HCT116 (cell line): ENCODE measurements around the gene APOL6.

Source experiments
- CEBPB ChIP-seq: IDR thresholded peaks from 2 replicates; pipeline ENCODE4 v1.6.1; 2012; ENCODE audit warnings: low read depth
- EZH2 ChIP-seq: fragments of 200-600 bp; sonication (generic); IDR thresholded peaks from 2 replicates; pipeline ENCODE4 v1.6.1; 2017; ENCODE audit warnings: antibody characterized with exemption, mixed run types
- EZH2phosphoT487 ChIP-seq: fragments of 200-600 bp; IDR thresholded peaks from 2 replicates; pipeline ENCODE4 v1.6.1; 2018; ENCODE audit warnings: antibody characterized with exemption, borderline replicate concordance
- JUND ChIP-seq: IDR thresholded peaks from 2 replicates; pipeline ENCODE4 v1.6.1; 2012
- POLR2A ChIP-seq: IDR thresholded peaks from 2 replicates; pipeline ENCODE4 v1.7.0; 2011; ENCODE audit warnings: borderline replicate concordance; ENCODE audit not compliant: insufficient read depth, insufficient read length; ENCODE audit errors: extremely low read depth
- POLR2AphosphoS5 ChIP-seq: IDR thresholded peaks from 2 replicates; pipeline ENCODE4 v1.6.1; 2011; ENCODE audit warnings: mild to moderate bottlenecking, low read depth, low read length, moderate library complexity
- RAD21 ChIP-seq: IDR thresholded peaks from 2 replicates; pipeline ENCODE4 v1.6.1; 2012; ENCODE audit warnings: low read depth, mild to moderate bottlenecking
- TCF7L2 ChIP-seq: IDR thresholded peaks from 2 replicates; pipeline ENCODE4 v1.7.0; 2011; ENCODE audit warnings: borderline replicate concordance, inconsistent platforms; ENCODE audit not compliant: insufficient read depth, insufficient read length; ENCODE audit errors: extremely low read depth
- ZNF274 ChIP-seq: fragments of 200-500 bp; sonication (Bioruptor generic); IDR thresholded peaks from 2 replicates; pipeline ENCODE4 v1.6.1; 2014; ENCODE audit warnings: mild to moderate bottlenecking, low read depth, low read length, inconsistent platforms
- TF ChIP-seq, protein P1 (sequence below), 3 experiments: fragments of 200-600 bp in 1 of 3; sonication (generic) in 1 of 3; IDR thresholded peaks in 2 of 3; conservative IDR thresholded peaks in 1 of 3; 2 replicates each; pipeline ENCODE4 v1.5.1; 2012 to 2017; ENCODE audit warnings: low read depth in 2 of 3, low read length in 2 of 3, antibody characterized with exemption in 1 of 3, borderline replicate concordance in 1 of 3, control low read depth in 1 of 3, mild to moderate bottlenecking in 1 of 3, mixed read lengths in 1 of 3, mixed run types in 1 of 3, moderate library complexity in 1 of 3; ENCODE audit not compliant: insufficient read depth in 1 of 3
- TF ChIP-seq, protein P2 (sequence below): IDR thresholded peaks from 2 replicates; pipeline ENCODE4 v1.6.1; 2011; ENCODE audit warnings: mild to moderate bottlenecking, low read length, moderate library complexity; ENCODE audit not compliant: insufficient replicate concordance; ENCODE audit errors: extremely low read depth
- TF ChIP-seq, protein P3 (sequence below): IDR thresholded peaks from 2 replicates; pipeline ENCODE4 v1.6.1; 2012
- TF ChIP-seq, protein P4 (sequence below): IDR thresholded peaks from 2 replicates; pipeline ENCODE4 v1.6.1; 2012; ENCODE audit warnings: low read depth

DNA sequence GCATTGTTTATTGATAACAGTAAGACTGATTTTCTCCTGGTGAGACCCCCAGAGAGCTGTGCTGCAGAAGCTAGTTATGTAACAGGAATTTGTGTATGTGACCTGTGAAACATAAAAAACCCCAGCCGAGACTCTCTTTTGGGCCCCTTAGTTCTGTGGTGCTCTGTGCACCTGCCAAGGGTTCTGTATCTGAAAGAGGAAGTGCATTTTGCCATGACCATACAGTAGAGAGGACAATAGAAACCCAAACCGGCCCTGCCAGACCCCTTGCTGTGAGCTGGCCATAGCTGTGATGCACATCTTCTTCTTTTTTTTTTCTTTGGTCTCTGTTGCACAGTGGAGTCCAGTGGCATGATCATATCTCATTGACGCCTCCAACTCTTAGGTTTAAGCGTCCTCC lies 38.1 kb downstream of the APOL6 start:
- TF ChIP-seq, protein P1, sequence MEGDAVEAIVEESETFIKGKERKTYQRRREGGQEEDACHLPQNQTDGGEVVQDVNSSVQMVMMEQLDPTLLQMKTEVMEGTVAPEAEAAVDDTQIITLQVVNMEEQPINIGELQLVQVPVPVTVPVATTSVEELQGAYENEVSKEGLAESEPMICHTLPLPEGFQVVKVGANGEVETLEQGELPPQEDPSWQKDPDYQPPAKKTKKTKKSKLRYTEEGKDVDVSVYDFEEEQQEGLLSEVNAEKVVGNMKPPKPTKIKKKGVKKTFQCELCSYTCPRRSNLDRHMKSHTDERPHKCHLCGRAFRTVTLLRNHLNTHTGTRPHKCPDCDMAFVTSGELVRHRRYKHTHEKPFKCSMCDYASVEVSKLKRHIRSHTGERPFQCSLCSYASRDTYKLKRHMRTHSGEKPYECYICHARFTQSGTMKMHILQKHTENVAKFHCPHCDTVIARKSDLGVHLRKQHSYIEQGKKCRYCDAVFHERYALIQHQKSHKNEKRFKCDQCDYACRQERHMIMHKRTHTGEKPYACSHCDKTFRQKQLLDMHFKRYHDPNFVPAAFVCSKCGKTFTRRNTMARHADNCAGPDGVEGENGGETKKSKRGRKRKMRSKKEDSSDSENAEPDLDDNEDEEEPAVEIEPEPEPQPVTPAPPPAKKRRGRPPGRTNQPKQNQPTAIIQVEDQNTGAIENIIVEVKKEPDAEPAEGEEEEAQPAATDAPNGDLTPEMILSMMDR (IDR thresholded peaks at IDR 0.05 in 2 of 3, conservative IDR thresholded peaks at IDR 0.05 in 1 of 3; ENCODE audit: borderline replicate concordance in 1 of 3, insufficient read depth in 1 of 3, low read depth in 2 of 3, low read length in 2 of 3) = no peak
- TF ChIP-seq ZNF274 (no peak), EZH2 (no peak), POLR2A (no peak), RAD21 (no peak), POLR2AphosphoS5 (no peak), CEBPB (no peak), TCF7L2 (no peak), EZH2phosphoT487 (no peak), JUND (no peak)
- TF ChIP-seq, protein P2, sequence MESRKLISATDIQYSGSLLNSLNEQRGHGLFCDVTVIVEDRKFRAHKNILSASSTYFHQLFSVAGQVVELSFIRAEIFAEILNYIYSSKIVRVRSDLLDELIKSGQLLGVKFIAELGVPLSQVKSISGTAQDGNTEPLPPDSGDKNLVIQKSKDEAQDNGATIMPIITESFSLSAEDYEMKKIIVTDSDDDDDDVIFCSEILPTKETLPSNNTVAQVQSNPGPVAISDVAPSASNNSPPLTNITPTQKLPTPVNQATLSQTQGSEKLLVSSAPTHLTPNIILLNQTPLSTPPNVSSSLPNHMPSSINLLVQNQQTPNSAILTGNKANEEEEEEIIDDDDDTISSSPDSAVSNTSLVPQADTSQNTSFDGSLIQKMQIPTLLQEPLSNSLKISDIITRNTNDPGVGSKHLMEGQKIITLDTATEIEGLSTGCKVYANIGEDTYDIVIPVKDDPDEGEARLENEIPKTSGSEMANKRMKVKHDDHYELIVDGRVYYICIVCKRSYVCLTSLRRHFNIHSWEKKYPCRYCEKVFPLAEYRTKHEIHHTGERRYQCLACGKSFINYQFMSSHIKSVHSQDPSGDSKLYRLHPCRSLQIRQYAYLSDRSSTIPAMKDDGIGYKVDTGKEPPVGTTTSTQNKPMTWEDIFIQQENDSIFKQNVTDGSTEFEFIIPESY = no peak
- TF ChIP-seq, protein P3, sequence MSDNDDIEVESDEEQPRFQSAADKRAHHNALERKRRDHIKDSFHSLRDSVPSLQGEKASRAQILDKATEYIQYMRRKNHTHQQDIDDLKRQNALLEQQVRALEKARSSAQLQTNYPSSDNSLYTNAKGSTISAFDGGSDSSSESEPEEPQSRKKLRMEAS = no peak
- TF ChIP-seq, protein P4, sequence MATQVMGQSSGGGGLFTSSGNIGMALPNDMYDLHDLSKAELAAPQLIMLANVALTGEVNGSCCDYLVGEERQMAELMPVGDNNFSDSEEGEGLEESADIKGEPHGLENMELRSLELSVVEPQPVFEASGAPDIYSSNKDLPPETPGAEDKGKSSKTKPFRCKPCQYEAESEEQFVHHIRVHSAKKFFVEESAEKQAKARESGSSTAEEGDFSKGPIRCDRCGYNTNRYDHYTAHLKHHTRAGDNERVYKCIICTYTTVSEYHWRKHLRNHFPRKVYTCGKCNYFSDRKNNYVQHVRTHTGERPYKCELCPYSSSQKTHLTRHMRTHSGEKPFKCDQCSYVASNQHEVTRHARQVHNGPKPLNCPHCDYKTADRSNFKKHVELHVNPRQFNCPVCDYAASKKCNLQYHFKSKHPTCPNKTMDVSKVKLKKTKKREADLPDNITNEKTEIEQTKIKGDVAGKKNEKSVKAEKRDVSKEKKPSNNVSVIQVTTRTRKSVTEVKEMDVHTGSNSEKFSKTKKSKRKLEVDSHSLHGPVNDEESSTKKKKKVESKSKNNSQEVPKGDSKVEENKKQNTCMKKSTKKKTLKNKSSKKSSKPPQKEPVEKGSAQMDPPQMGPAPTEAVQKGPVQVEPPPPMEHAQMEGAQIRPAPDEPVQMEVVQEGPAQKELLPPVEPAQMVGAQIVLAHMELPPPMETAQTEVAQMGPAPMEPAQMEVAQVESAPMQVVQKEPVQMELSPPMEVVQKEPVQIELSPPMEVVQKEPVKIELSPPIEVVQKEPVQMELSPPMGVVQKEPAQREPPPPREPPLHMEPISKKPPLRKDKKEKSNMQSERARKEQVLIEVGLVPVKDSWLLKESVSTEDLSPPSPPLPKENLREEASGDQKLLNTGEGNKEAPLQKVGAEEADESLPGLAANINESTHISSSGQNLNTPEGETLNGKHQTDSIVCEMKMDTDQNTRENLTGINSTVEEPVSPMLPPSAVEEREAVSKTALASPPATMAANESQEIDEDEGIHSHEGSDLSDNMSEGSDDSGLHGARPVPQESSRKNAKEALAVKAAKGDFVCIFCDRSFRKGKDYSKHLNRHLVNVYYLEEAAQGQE = no peak
